ENCODE measurements around the gene ROS1. TPM values are rescaled to one million over a fixed set of nuclear protein-coding genes. Genes with fewer than 3 reads are reported as not detected.

Gene ROS1
- total RNA-seq, result under 1 TPM in 1 of 7 donors, not detected in 6; 0.12 TPM
- polyA plus RNA-seq, result not detected
- long read RNA-seq, donor 1, result 0 reads
- long read RNA-seq, donor 2, result 0 reads

DNA sequence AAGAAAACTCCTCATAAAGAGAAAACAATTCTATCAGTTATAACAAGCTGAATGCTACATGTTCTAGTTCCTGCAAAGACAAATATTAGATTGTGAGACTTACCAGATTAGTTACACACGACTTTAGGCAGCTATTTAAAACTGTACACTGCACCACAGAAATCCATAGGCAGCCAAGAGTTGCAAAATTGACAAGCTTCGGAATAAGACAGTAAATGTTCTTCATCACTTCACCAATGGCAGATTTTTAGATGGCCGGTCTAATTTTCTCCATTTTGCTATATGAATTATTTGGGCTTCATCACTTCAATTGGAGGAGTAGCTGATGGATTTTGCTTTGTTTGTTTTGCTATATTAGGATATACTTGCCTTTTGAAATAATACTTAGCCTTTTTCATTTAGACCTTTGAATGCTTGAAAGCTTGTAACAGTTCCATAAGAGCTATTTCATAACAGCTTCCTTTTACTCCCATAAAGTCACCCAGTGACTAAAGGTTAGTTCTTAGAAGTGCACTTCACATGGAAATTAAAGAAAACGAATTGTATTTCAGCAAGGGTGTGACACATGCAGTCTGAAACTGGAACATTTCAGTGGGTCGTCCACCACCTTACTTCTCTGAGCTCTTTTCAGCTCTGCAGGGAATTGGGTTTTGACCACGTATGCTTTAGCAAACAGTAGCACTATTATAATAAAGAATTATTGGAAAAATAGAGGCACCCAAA, at the start of gene ROS1:
Gene ROS1, minus strand, starts transcription at position 512 of the 723 bp plus-strand sequence. Its CDS starts 286 bp downstream, at position 226.
- Histone ChIP-seq H3K4me1 (no peaks in the 10 kb centered on the region), H3K4me3 (no peak within 1 kb of the TSS), H3K9me3 (no peaks in the 10 kb centered on the region), H3K27ac (no peak within 1 kb of the TSS), H3K27me3 (replicated peaks in 1 of 7) (peaks cover 0 to 9% (median 0%) of the 10 kb centered on the region in 7 donors), H3K36me3 (no peaks in the 10 kb centered on the region)
- TF ChIP-seq POLR2AphosphoS5 (IDR thresholded peaks at IDR 0.05) (no peak), POLR2A (IDR thresholded peaks at IDR 0.05) (no peak)
- TF ChIP-seq, protein P1, sequence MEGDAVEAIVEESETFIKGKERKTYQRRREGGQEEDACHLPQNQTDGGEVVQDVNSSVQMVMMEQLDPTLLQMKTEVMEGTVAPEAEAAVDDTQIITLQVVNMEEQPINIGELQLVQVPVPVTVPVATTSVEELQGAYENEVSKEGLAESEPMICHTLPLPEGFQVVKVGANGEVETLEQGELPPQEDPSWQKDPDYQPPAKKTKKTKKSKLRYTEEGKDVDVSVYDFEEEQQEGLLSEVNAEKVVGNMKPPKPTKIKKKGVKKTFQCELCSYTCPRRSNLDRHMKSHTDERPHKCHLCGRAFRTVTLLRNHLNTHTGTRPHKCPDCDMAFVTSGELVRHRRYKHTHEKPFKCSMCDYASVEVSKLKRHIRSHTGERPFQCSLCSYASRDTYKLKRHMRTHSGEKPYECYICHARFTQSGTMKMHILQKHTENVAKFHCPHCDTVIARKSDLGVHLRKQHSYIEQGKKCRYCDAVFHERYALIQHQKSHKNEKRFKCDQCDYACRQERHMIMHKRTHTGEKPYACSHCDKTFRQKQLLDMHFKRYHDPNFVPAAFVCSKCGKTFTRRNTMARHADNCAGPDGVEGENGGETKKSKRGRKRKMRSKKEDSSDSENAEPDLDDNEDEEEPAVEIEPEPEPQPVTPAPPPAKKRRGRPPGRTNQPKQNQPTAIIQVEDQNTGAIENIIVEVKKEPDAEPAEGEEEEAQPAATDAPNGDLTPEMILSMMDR (IDR thresholded peaks at IDR 0.05 in 8 of 11, conservative IDR thresholded peaks at IDR 0.05 in 3 of 11), result no peak
- 55 to 65% (median 60%) methylated on average over 6 of the region's 6 CpGs for WGBS, 5 donors
- DNase-seq, result no peak
- intact Hi-C loops (cut with DNase I; ENCODE audit: low total_unique reads), result no loop called here

DNA sequence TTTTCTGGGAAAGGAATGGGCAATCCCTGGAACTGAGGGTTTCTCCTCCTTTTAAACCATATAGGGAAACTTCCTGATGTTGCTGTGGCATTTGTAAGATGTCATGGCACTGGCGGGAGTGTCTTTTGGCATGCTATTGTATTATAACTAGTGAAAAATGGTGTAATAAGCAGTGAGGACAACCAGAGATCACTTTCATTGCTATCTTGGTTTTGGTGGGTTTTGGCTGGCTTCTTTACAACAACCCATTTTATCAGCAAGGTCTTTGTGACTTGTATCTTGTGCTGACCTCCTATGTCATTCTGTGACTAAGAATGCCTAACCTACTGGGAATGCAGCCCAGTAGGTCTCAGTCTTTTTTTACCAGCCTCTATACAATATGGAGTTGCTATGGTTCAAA, 47.7 kb upstream of the ROS1 start:
- H3K36me3 ChIP-seq, result no peaks in the 10 kb centered on the region
- no peaks in the 10 kb centered on the region for H3K4me1 ChIP-seq
- WGBS, 5 donors, result 89 to 100% (median 91%) methylated on average over 1 of the region's 1 CpG
- TF ChIP-seq, protein P1 (IDR thresholded peaks at IDR 0.05 in 8 of 11, conservative IDR thresholded peaks at IDR 0.05 in 3 of 11), result no peak
- TF ChIP-seq POLR2AphosphoS5 (IDR thresholded peaks at IDR 0.05) (no peak), POLR2A (IDR thresholded peaks at IDR 0.05) (no peak)
- H3K4me3 ChIP-seq, result no peak overlapping the region
- no peaks in the 10 kb centered on the region for H3K9me3 ChIP-seq
- H3K27me3 ChIP-seq (replicated peaks in 1 of 7), result no peaks in the 10 kb centered on the region
- no peak overlapping the region for H3K27ac ChIP-seq
- intact Hi-C loops (cut with DNase I; ENCODE audit: low total_unique reads), result no loop called here
- DNase-seq, result no peak

DNA sequence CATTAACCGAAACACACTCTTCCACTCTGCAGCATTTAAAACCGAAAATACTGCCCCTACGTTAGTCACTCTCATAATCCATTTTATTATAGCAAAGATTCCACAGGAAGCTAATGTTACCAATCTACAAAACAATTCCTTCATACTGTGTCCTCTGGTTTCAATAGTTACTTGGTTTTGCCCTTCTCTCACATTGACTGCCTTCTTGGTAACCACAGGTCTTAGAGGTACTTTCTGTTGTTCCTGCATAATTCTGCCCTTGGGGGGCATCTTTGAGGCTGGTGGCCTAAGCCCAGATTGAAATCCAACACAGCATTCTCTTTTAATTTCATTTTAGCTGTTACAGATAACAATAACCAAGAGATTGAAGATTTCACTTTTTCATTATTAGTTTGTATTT, 46.9 kb upstream of the ROS1 start:
- 92 to 95% (median 92%) methylated on average over 3 of the region's 3 CpGs for WGBS, 5 donors
- Histone ChIP-seq H3K27me3 (replicated peaks in 1 of 7) (no peaks in the 10 kb centered on the region), H3K36me3 (no peaks in the 10 kb centered on the region), H3K4me3 (no peak overlapping the region), H3K4me1 (no peaks in the 10 kb centered on the region), H3K9me3 (no peaks in the 10 kb centered on the region), H3K27ac (no peak overlapping the region)
- DNase-seq, result no peak
- TF ChIP-seq POLR2A (IDR thresholded peaks at IDR 0.05) (no peak), POLR2AphosphoS5 (IDR thresholded peaks at IDR 0.05) (no peak)
- TF ChIP-seq, protein P1 (IDR thresholded peaks at IDR 0.05 in 8 of 11, conservative IDR thresholded peaks at IDR 0.05 in 3 of 11), result no peak
- intact Hi-C loops (cut with DNase I; ENCODE audit: low total_unique reads), result no loop called here

DNA sequence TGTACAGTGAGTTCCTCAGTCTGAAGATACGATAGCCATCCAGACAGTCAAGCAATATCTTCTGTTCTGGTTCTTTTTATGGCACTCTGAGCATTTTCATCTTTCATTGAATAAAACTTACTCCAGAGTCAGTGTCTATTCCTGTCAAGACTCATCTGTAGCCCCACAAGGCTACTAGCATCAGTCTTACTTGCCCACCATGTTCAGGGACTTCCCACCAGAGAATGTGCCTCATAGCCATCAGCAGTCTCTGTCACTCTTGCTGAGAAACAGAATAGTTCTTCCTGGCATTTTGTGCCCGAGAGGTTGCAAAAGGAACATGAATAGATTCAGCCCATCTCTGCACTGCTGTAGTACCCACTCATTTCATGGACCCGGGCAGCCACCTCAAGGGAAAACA, 44.0 kb upstream of the ROS1 start:
- Histone ChIP-seq H3K4me1 (no peaks in the 10 kb centered on the region), H3K9me3 (no peaks in the 10 kb centered on the region), H3K4me3 (no peak overlapping the region), H3K36me3 (no peaks in the 10 kb centered on the region), H3K27ac (no peak overlapping the region), H3K27me3 (replicated peaks in 1 of 7) (no peaks in the 10 kb centered on the region)
- TF ChIP-seq POLR2A (IDR thresholded peaks at IDR 0.05) (no peak), POLR2AphosphoS5 (IDR thresholded peaks at IDR 0.05) (no peak)
- TF ChIP-seq, protein P1 (IDR thresholded peaks at IDR 0.05 in 8 of 11, conservative IDR thresholded peaks at IDR 0.05 in 3 of 11), result no peak
- DNase-seq, result no peak
- intact Hi-C loops (cut with DNase I; ENCODE audit: low total_unique reads), result no loop called here
- 86 to 91% (median 89%) methylated on average over 3 of the region's 3 CpGs for WGBS, 5 donors
